ENCODE measurements around the gene ZBTB2.

ZBTB2 gene

GRCh38 chr6:151391471-151392413 lies at the start of gene ZBTB2:
Gene ZBTB2, minus strand, starts transcription at chr6:151391559. Its CDS starts 17,922 bp downstream, at chr6:151373637.
- DNase-seq (ENCODE audit: low spot score), result peak; percentile 83

- no peak for DNase-seq (ENCODE audit: low spot score)
Observed at GRCh38 chr6:151440930-151441329, 49.6 kb upstream of the ZBTB2 start.

GRCh38 chr6:151440498-151440897 lies 49.1 kb upstream of the ZBTB2 start:
- DNase-seq (ENCODE audit: low spot score), result no peak

GRCh38 chr6:151437401-151437800 lies 46.0 kb upstream of the ZBTB2 start:
- no peak for DNase-seq (ENCODE audit: low spot score)

- DNase-seq (ENCODE audit: low spot score), result no peak
Observed at GRCh38 chr6:151436802-151437201, 45.4 kb upstream of the ZBTB2 start.

GRCh38 chr6:151436300-151436699 lies 44.9 kb upstream of the ZBTB2 start:
- DNase-seq (ENCODE audit: low spot score), result no peak

GRCh38 chr6:151434369-151434768 lies 43.0 kb upstream of the ZBTB2 start:
- no peak for DNase-seq (ENCODE audit: low spot score)

GRCh38 chr6:151432651-151433050 lies 41.3 kb upstream of the ZBTB2 start:
- DNase-seq (ENCODE audit: low spot score), result no peak

- DNase-seq (ENCODE audit: low spot score), result no peak
Observed at GRCh38 chr6:151431337-151431736, 40.0 kb upstream of the ZBTB2 start.

GRCh38 chr6:151430886-151431285 lies 39.5 kb upstream of the ZBTB2 start:
- DNase-seq (ENCODE audit: low spot score), result no peak

- DNase-seq (ENCODE audit: low spot score), result no peak
Observed at GRCh38 chr6:151428093-151428735, 36.9 kb upstream of the ZBTB2 start.

GRCh38 chr6:151425561-151425960 lies 34.2 kb upstream of the ZBTB2 start:
- DNase-seq (ENCODE audit: low spot score), result no peak

GRCh38 chr6:151422981-151423380 lies 31.6 kb upstream of the ZBTB2 start:
- DNase-seq (ENCODE audit: low spot score), result no peak

GRCh38 chr6:151417477-151417876 lies 26.1 kb upstream of the ZBTB2 start:
- no peak for DNase-seq (ENCODE audit: low spot score)

GRCh38 chr6:151414641-151415260 lies 23.4 kb upstream of the ZBTB2 start:
- DNase-seq (ENCODE audit: low spot score), result no peak

- DNase-seq (ENCODE audit: low spot score), result no peak
Observed at GRCh38 chr6:151413372-151414145, 22.2 kb upstream of the ZBTB2 start.

- no peak for DNase-seq (ENCODE audit: low spot score)
Observed at GRCh38 chr6:151412909-151413308, 21.6 kb upstream of the ZBTB2 start.

- no peak for DNase-seq (ENCODE audit: low spot score)
Observed at GRCh38 chr6:151409679-151410078, 18.3 kb upstream of the ZBTB2 start.

GRCh38 chr6:151409260-151409659 lies 17.9 kb upstream of the ZBTB2 start:
- no peak for DNase-seq (ENCODE audit: low spot score)

GRCh38 chr6:151408858-151409257 lies 17.5 kb upstream of the ZBTB2 start:
- no peak for DNase-seq (ENCODE audit: low spot score)

- no peak for DNase-seq (ENCODE audit: low spot score)
Observed at GRCh38 chr6:151403919-151404308, 12.6 kb upstream of the ZBTB2 start.

GRCh38 chr6:151402228-151402627 lies 10.9 kb upstream of the ZBTB2 start:
- no peak for DNase-seq (ENCODE audit: low spot score)
